Forelimb muscle (tissue), 1 donor: ENCODE results near the gene ZDHHC14. TPM values are rescaled to one million over a fixed set of nuclear protein-coding genes. Genes with fewer than 3 reads are reported as not detected.
"Not testable (repeated sequence)": the region's sequence is repeated elsewhere in the genome, so short reads cannot be mapped to it uniquely, and the experiment has no call there.

Source experiments
- DNase-seq: peaks from one replicate; pipeline ENCODE4 v3.0.0-alpha.2; 2013; ENCODE audit warnings: low read depth
- polyA plus RNA-seq: library from polyadenylated mRNA; unstranded; fragments of 120-200 nt; gene quantifications from one replicate; pipeline ENCODE4 v1.2.1, GENCODE V29; 2013; ENCODE audit not compliant: insufficient read length

Gene ZDHHC14
- polyA plus RNA-seq, 1 donor = 4.1 TPM

DNA sequence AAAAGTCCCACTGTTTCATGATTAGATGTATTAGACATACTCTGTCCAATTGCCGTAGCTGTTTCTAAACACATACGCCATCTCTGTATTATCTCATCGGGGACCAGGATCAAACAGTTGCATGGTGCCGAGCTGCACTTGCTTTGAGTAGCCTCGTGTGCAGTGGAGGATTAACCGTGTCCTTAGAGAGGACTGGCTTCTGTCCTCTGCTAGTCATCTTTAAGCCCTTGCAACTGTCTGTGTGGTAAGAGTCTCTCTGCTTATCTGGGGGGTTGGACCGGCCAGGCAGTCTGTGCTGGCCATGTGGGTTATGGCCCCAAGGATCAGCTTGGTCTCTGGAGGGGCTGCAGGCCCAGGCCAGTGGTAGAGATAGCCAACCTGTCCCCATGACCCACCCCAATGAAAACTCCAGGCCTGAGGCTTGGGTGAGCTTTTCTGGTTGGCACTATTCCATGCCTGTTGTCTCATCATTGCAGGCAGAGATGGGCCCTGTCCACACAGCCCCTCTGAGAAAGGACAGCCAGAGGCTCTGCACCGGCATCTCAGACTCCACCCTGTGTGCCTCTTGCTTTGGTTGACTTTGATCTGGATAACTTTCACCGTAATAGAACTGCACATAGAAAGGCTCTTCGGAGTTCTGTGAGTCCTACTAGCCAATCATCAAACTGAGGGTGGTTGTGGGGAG lies 304.7 kb downstream of the ZDHHC14 start:
- DNase-seq = no peak

- DNase-seq = no peak
Observed at GRCh38 chr6:157688275-157688959, 307.4 kb downstream of the ZDHHC14 start.

GRCh38 chr6:157688960-157689599 lies 308.1 kb downstream of the ZDHHC14 start:
- no peak for DNase-seq

DNA sequence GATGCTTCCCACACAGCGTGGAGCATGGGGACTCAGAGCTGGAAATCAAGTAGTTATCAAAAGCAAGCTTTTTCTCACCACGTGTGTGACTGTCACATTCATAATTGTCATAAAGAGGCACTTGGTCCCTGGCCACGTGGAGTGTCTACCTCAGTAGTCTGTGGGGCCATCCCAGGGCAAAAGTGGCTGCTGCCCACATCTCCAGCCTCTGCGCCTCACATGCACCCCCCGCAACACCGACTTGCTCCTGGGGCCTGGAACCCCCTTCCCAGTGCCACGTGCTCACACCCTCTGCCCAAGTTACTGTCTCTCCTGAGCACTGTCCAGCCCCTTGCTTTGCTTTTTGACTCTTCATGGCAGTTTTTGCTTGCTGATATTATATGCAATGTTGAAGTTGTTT lies 308.9 kb downstream of the ZDHHC14 start:
- DNase-seq = no peak

- no peak for DNase-seq
Observed at GRCh38 chr6:157690441-157691210, 309.6 kb downstream of the ZDHHC14 start.

GRCh38 chr6:157691621-157692020 lies 310.6 kb downstream of the ZDHHC14 start:
- DNase-seq = not testable (repeated sequence)

- DNase-seq = no peak
Observed at GRCh38 chr6:157693867-157694266, 312.9 kb downstream of the ZDHHC14 start.

DNA sequence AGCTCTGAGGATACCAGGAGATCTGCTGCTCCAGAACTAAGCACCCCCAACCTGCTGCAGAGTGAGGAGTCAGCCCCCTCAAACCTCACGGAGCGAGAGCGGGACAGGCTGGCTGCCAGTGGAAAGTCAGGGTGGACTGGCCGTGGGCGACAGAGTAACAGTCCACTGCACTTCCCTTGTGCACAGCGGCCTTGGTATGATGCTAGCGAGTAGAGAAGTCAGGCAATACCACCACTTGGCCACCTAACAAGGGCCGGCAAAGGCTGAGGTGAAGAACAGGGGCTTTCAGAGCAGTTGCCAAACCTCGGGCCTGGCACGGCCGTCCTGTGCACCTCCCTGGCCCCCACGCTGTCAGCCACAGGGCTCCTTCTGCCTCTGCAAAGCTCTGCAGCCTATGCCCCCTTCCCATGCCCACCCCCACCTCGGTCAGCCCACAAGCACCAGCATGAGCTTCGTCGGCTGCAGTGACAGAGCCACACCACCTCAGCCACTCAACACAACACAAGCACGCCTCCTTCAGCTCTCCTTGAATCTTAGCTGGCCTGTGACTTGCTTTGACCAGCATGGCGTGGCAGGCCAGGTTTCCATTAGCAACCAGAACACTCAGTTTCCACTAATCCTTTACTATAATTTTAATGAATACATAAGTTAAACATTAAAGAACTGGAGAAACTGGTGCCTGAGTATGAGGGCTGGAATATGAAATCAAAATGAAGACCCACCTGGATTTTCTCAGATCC lies 314.5 kb downstream of the ZDHHC14 start:
- DNase-seq = no peak

GRCh38 chr6:157699777-157700636 lies 319.0 kb downstream of the ZDHHC14 start:
- DNase-seq = no peak

GRCh38 chr6:157706351-157706750 lies 325.4 kb downstream of the ZDHHC14 start:
- not testable (repeated sequence) for DNase-seq

- DNase-seq = no peak
Observed at GRCh38 chr6:157706883-157707282, 325.9 kb downstream of the ZDHHC14 start.

- DNase-seq = no peak
Observed at GRCh38 chr6:157707576-157707975, 326.6 kb downstream of the ZDHHC14 start.

DNA sequence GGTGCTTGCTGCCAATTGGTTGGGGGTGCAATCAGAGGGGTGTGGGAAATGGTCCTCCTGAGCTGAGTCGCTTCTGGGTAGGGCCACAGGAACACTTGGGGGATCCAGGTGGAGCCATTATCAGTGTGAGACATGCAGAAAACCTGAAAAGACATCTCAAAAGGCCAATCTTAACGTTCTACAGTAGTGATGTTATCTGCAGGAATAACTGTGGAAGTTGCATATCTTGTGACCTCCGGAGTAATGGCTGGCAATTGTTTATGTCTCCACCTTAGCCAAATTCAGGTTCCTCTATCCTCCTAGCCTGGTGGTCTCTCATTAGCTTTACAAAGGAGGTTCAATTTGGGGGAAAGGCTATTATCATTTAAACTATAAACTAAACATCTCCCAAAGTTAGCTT lies 327.2 kb downstream of the ZDHHC14 start:
- DNase-seq = no peak

DNA sequence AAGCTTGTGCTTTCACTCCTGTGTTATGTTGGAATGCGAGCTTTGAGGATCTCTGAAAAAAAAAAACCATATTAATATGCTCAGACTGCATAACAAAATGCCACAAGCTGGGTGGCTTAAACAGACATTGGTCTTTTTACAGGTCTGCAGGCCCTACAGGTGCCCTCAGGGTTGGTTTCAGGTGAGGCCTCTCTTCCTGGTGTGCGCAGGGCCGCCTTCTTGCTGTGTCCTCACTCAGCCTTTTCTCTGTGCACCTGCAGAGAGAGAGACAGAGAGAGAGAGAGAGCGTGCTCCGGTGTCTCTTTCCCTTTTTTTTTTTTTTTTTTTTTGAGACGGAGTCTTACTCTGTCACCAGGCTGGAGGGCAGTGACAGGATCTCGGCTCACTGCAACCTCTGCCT lies 327.9 kb downstream of the ZDHHC14 start:
- no peak for DNase-seq

GRCh38 chr6:157709555-157709954 lies 328.6 kb downstream of the ZDHHC14 start:
- DNase-seq = no peak

DNA sequence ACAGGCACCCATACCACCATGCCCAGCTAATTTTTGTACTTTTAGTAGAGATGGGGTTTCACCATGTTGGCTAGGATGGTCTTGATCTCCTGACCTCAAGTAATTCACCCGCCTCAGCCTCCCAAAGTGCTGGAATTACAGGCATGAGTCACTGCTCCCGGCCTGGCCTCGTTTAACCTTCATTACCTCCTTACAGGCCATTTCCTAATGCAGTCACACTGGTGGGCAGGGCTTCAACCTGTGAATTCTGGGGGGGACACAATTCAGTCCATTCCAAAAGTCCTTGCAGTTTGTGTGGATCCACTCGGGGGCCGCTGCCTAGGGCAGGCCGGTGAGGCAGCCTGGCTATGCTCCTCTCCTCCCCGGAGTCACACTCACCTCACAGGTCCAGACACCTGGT lies 329.6 kb downstream of the ZDHHC14 start:
- no peak for DNase-seq

- no peak for DNase-seq
Observed at GRCh38 chr6:157711060-157711459, 330.1 kb downstream of the ZDHHC14 start.

DNA sequence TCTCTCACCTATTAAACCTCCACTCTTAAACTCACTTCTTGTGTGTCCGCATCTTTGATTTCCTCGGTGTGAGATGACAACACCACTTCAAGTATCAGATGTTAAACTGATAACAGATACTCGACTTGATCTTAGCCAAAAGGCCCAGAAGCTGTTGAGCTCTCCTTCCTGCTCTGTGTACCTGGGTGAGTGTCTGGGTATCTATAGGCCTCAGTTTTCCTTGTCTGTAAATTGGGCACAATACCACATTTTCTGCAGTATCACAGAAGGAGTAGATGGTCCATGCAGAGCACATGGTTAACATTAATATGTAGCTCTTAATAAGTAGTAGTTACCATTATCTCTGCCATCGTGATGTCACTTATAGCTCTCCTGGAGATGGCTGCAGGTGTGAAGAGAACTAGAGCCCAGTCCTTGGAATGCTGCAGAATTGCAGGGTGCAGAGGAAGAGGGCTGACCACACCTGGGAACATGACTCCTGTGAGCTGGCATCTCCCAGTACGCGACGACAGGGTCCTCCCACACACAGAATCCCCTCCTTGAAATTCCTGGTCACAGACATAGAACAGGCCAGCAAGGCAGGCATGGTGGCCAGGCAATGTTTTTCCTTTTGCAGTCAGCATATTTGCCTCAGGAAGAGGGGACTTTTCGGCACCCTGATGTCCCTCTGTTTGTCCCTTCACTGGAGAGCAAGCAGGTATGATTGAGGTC lies 331.8 kb downstream of the ZDHHC14 start:
- DNase-seq = no peak

DNA sequence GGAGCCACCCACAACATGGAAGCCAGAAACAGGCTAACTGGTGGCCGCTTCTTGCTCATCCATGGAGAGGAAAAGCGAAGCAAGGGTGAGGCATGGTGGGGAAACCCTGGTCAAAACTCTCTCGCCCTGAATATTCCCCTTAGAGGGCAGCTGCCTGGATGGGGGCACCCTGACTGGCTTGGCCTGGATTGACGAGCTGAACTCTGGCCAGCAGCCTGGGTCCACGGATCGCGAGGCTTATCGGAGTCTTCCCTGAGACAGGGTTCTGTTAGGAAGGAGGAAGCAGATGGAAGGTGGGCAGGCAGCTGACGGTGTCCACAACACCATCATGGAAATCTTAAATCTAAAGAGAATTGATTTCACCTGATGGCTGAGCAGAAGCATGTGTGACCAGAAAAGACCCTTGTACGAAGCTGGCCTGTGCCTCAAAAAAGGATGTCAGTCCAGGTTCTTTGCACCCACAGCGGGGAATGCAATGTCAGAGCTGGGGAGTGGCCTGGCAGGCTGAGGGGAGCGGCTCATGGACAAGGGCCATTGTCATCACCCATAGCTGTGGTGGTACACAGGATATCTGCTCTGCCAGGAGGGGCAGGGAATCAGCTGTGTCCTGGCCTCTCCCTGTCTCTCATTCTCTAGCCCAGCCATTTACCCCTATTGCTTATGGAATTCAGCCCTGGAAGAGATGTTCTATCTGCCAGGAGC lies 332.6 kb downstream of the ZDHHC14 start:
- no peak for DNase-seq
